GM18507 (cell line): Measurements from ENCODE around the gene HSD17B7.

ENCODE experiments used
- DNase-seq: peaks from one replicate; pipeline ENCODE4 v3.0.0; 2011; ENCODE audit warnings: low read depth; ENCODE audit not compliant: insufficient read length; ENCODE audit errors: extremely low spot score
- FAIRE-seq: peaks from 2 replicates; lab custom pipeline; 2011; peaks lifted over from hg19 to GRCh38; lab: Jason Lieb, UNC

HSD17B7 gene

DNA sequence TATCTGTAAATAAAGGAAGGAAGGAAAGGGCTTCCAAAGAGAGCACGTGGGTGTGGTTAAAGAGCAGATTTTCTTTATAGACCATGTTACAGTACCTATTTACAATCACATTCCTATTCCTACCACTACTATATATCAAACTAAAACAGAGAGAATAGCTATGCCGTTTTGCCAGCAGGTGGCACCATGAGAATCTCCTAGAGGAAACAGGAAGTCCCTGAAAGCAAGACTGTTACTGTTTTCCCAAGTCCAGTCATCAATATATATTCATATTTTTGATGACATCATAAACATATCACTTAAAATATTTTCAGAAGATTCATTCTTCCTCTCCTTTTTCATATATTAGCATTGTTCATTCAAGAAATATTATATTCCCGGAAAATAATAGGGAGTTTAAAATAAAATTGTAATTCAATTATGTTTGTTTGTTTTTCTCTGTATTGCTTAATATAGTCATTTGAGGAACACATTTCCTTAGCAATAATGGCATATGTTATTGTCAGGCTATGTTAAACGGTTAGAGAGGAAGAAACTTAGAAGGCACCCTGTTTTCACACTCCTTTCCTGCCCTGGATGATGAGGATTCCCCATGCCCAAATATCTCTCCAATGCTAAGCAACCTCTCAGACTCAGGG is 63.9 kb downstream of the HSD17B7 start:
- FAIRE-seq, result peak; percentile 88
- DNase-seq, result peak; percentile 22

DNA sequence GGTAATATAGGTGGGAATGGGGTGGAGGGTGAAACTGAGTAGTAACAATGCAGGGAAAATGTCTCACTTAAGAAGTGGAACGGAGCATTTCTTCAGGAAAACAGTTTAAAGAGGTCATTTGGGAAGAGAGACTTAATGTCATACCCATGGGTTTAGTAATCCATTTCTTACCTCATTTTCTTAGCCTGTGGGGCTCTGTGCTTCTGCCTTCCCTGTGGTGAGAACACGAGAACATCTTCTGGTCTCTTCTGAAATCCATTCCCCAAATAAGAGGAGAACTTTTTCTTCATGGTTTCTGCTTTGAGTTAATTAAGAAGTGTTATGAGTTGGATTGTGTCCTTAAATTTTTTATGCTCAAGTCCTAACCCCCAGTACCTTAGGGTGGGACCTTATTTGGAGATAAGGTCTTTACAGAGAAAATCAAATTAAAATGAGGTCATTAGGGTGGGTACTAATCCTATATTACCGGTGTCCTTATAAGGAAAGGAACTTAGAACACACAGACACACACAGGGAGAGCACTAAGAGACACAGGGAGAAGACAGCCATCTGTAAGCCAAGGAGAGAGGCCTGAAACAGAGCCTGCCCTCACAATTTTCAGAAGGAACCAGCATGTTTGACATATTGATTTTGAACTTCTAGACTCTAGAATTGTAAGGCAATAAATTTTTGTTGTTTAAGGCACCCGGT is 65.1 kb downstream of the HSD17B7 start:
- DNase-seq (no peak), FAIRE-seq (no peak)

DNA sequence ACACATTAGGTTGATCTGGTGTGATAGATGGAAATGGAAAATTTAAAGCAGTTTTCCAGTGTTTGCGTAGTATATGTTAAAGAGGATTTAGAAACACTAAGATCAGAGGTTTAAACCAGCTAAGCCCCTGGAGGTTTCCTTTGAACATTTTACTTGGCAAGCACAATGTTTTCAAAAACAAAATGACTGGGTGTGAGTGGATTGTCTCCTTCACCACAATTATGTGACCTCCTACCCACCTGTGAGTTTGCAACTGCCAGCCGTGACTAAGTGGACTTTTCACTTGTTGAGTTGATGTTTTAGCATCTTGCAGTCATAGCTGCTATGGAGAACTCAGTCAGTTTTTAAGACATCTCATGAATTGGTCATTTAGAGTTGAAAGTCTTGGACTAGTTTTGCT is 65.8 kb downstream of the HSD17B7 start:
- no peak for DNase-seq
- no peak for FAIRE-seq

DNA sequence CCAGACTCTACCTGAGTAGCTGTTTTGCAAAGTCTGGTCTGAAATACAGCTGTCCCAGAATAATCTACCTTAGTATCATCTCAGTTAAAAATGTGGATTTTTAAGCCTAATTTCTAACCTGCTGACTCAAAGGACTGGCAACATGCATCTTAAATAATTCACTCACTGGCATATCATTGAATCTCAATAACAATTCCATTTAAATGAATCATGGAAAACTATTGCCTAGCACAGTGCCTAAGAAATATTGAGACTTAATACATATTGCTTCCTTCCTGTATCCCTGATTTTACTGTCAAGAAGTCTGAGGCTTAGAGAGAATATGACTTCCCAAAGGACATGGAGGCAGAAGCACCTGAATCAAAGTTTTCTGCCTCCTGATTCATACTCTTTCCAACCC is 67.3 kb downstream of the HSD17B7 start:
- DNase-seq (no peak), FAIRE-seq (no peak)

DNA sequence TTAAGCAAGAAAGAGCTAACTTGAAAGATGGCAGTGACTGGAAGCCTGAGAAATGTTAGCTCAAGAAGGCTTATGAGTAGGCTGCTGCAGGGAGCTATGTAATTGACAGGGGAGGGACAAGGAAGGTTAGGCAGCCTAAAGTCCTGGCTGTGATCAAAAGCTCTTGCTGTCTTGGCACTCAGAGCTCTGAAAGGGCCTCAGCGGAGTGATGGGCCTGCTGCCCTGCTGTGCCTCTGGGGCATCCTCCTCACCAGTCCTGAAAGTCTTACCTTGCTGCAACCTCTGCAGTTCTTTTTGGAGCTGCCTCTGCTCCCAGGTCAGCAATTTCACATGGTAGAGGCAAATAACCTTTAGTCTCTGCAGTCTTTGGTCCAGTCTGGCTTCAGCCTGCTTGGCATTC is 68.7 kb downstream of the HSD17B7 start:
- FAIRE-seq, result no peak

DNA sequence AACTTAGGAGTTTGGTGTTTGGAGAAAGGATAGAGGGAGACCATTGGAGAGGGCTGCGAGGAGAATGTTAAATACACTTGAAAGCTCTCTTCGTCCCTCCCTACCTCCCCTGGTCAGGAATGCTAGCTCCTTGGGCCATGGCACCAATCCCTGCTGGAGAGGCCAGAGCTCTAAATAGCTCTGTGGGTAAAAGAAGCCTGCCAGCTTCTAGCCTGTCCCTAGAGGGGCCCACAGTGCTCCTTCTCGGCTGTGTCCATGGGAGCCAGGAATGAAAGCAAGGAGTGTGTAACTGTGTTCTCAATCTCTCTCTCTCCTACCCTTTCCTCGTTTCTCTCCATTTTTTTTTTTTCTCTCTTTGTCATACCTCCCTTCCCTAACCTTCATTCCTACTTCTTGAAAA is 70.6 kb downstream of the HSD17B7 start, which contains the start of gene CCDC190:
CCDC190 (minus strand) TSS at position 75 of the 400 bp plus-strand sequence. CDS start 1,529 bp downstream, outside the sequence.
- FAIRE-seq, result no peak
- DNase-seq, result no peak

More for the DNA sequence above, 68.7 kb downstream of the HSD17B7 start:
- no peak for DNase-seq

DNA sequence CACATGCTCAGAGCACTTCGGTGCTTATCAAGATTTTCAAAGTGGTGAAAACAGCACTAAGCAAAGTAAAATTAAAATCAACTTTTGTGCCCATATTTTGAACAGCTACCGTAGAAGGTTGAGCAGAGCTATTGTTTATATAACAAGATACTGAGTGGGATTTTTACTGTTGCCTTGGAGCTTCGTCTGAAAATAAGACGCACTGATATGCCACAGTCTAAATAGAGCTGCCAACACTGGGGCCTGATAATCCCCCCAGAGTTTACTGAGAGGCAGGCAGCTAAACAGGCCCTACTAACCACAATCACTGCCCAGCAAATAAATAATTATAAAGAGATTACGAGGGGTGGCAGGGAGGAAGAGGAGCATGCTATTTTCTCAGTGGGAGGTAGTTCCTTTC is 71.1 kb downstream of the HSD17B7 start:
- FAIRE-seq (no peak), DNase-seq (no peak)
